ENCODE measurements around the gene NFE2L1. TPM values are rescaled to one million over a fixed set of nuclear protein-coding genes. Genes with fewer than 3 reads are reported as not detected.
"Not testable (repeated sequence)": the region's sequence is repeated elsewhere in the genome, so short reads cannot be mapped to it uniquely, and the experiment has no call there.

NFE2L1 gene
- polyA plus RNA-seq, 1 of the 3 experiments (the other 2 are of a cell fraction), result 159 TPM

- Histone ChIP-seq H3K9me3 (no peaks in the 10 kb centered on the region), H4K20me1 (ENCODE audit: insufficient read depth) (no peaks in the 10 kb centered on the region), H3K4me2 (no peak overlapping the region), H3K27ac (ENCODE audit: low read depth in 2 of 2, low read length in 1 of 2) (peak overlapping the region in 1 of 2 experiments; percentile 100; a peak in 2 of 4 replicates), H3K4me1 (ENCODE audit: control insufficient read depth in 1 of 2, insufficient read depth in 2 of 2, low read depth in 1 of 2, low read length in 1 of 2) (peaks cover 21 to 61% of the 10 kb centered on the region in 2 experiments), H3K9ac (no peak overlapping the region), H3K36me3 (replicated peaks in 1 of 2; ENCODE audit: control insufficient read depth in 1 of 2, insufficient read depth in 2 of 2, low read length in 1 of 2) (no peaks in the 10 kb centered on the region), H3K27me3 (ENCODE audit: insufficient read depth) (no peaks in the 10 kb centered on the region), H3K9me2 (no peaks in the 10 kb centered on the region), H3K4me3 (ENCODE audit: low read depth in 2 of 2, low read length in 1 of 2) (no peak overlapping the region), H2AFZ (ENCODE audit: low read depth) (peak overlapping the region; percentile 27; the same call in 1 of the 2 replicates), H3F3A (replicated peaks; ENCODE audit: insufficient read depth) (peaks cover 5% of the 10 kb centered on the region), H3K79me2 (ENCODE audit: insufficient read depth) (no peaks in the 10 kb centered on the region)
- WGBS (ENCODE audit: low lambda C conversion rate), result 54% methylated on average over 8 of the region's 8 CpGs
- ChIA-PET POLR2A (interaction anchor here (1.0 to 10.5 kb wide), 11 partner anchors 9 to 119 kb away, joined by 3 to 223 read pairs (median 7); partner anchors contain the start of genes CDK5RAP3, NFE2L1 and SP2), CTCF (interaction anchor here (0.7 to 31.3 kb wide), 9 partner anchors 9 to 594 kb away, joined by 3 to 1752 read pairs (median 9); partner anchors contain the start of genes CDK5RAP3, NFE2L1, PNPO and PRR15L)
- peak; percentile 81 for DNase-seq
- TF ChIP-seq SMC3 (IDR thresholded peaks at IDR 0.05; ENCODE audit: low read depth, low read length) (peak; percentile 19; the same call in 1 of the 2 replicates), TCF12 (IDR thresholded peaks at IDR 0.05) (no peak), TEAD4 (IDR thresholded peaks at IDR 0.05; ENCODE audit: borderline replicate concordance, insufficient read depth) (no peak), GATA2 (CRISPR knock-in tag; IDR thresholded peaks at IDR 0.05) (peak; percentile 73), FOXJ3 (CRISPR knock-in tag; IDR thresholded peaks at IDR 0.05) (peak; percentile 77), CHD2 (IDR thresholded peaks at IDR 0.05; ENCODE audit: low read length, partially characterized antibody) (peak; percentile 58), EP300 (IDR thresholded peaks at IDR 0.05; ENCODE audit: borderline replicate concordance in 1 of 2, low read depth in 1 of 2, low read length in 1 of 2) (peak in 1 of 2 experiments; percentile 69; a peak in 1 of 4 replicates), RCOR1 (IDR thresholded peaks at IDR 0.05; ENCODE audit: low read length) (peak; percentile 89; the same call in 1 of the 2 replicates), MXI1 (IDR thresholded peaks at IDR 0.05; ENCODE audit: low read depth, low read length) (peak; percentile 67)
Observed at GRCh38 chr17:48014595-48015111, 33.5 kb upstream of the NFE2L1 start.

GRCh38 chr17:48016112-48016511, 32.0 kb upstream of the NFE2L1 start:
- no peaks in the 10 kb centered on the region for H3K27me3 ChIP-seq (ENCODE audit: insufficient read depth)
- H3K9me2 ChIP-seq, result no peaks in the 10 kb centered on the region
- TF ChIP-seq SMC3 (IDR thresholded peaks at IDR 0.05; ENCODE audit: low read depth, low read length) (no peak), RFX5 (IDR thresholded peaks at IDR 0.05; ENCODE audit: low read length) (no peak), CHD2 (IDR thresholded peaks at IDR 0.05; ENCODE audit: low read length, partially characterized antibody) (no peak), MXI1 (IDR thresholded peaks at IDR 0.05; ENCODE audit: low read depth, low read length) (no peak), MAX (IDR thresholded peaks at IDR 0.05; ENCODE audit: low read depth) (no peak), ZBTB33 (IDR thresholded peaks at IDR 0.05; ENCODE audit: borderline replicate concordance, low read depth) (no peak), RXRA (IDR thresholded peaks at IDR 0.05; ENCODE audit: borderline replicate concordance, low read depth) (no peak)
- TF ChIP-seq, protein P1, sequence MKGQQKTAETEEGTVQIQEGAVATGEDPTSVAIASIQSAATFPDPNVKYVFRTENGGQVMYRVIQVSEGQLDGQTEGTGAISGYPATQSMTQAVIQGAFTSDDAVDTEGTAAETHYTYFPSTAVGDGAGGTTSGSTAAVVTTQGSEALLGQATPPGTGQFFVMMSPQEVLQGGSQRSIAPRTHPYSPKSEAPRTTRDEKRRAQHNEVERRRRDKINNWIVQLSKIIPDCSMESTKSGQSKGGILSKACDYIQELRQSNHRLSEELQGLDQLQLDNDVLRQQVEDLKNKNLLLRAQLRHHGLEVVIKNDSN (IDR thresholded peaks at IDR 0.05; ENCODE audit: borderline replicate concordance, low read depth), result no peak
- no peak overlapping the region for H3K4me2 ChIP-seq
- no peaks in the 10 kb centered on the region for H3K36me3 ChIP-seq (replicated peaks in 1 of 2; ENCODE audit: control insufficient read depth in 1 of 2, insufficient read depth in 2 of 2, low read length in 1 of 2)
- DNase-seq, result no peak
- H3K4me3 ChIP-seq (ENCODE audit: low read depth in 2 of 2, low read length in 1 of 2), result no peak overlapping the region
- H2AFZ ChIP-seq (ENCODE audit: low read depth), result 0 out of 2 replicates have a peak overlapping the region, but pooled peaks have one; percentile 30
- CTCF ChIA-PET, result interaction anchor here (0.7 to 31.3 kb wide), 7 partner anchors 11 to 172 kb away, joined by 3 to 1752 read pairs (median 34); partner anchors contain the start of genes CDK5RAP3, NFE2L1, PNPO and PRR15L
- no peak overlapping the region for H3K9ac ChIP-seq
- H3K4me1 ChIP-seq (ENCODE audit: control insufficient read depth in 1 of 2, insufficient read depth in 2 of 2, low read depth in 1 of 2, low read length in 1 of 2), result peaks cover 21 to 57% of the 10 kb centered on the region in 2 experiments
- H3K9me3 ChIP-seq, result no peaks in the 10 kb centered on the region
- H3K79me2 ChIP-seq (ENCODE audit: insufficient read depth), result no peaks in the 10 kb centered on the region
- peak overlapping the region in 1 of 2 experiments; percentile 100; a peak in 2 of 4 replicates for H3K27ac ChIP-seq (ENCODE audit: low read depth in 2 of 2, low read length in 1 of 2)
- POLR2A ChIA-PET, result interaction anchor here (3.6 to 10.5 kb wide), 3 partner anchors 14 to 35 kb away, joined by 25 to 223 read pairs (median 189); no protein-coding TSS in a partner anchor
- WGBS (ENCODE audit: low lambda C conversion rate), result 78% methylated on average over 2 of the region's 2 CpGs
- peaks cover 5% of the 10 kb centered on the region for H3F3A ChIP-seq (replicated peaks; ENCODE audit: insufficient read depth)
- no peaks in the 10 kb centered on the region for H4K20me1 ChIP-seq (ENCODE audit: insufficient read depth)

- H2AFZ ChIP-seq (ENCODE audit: low read depth), result 0 out of 2 replicates have a peak overlapping the region, but pooled peaks have one; percentile 24
- POLR2A ChIA-PET, result interaction anchor here (0.9 to 10.5 kb wide), 11 partner anchors 16 to 77 kb away, joined by 3 to 223 read pairs (median 7); partner anchors contain the start of genes CDK5RAP3, NFE2L1 and PNPO
- 92% methylated on average over 4 of the region's 4 CpGs for WGBS (ENCODE audit: low lambda C conversion rate)
Observed at GRCh38 chr17:48017817-48018158, 30.4 kb upstream of the NFE2L1 start.

More at GRCh38 chr17:48017817-48018158, 30.4 kb upstream of the NFE2L1 start:
- not testable (repeated sequence) for H3K36me3 ChIP-seq (replicated peaks in 1 of 2; ENCODE audit: control insufficient read depth in 1 of 2, insufficient read depth in 2 of 2, low read length in 1 of 2); H4K20me1 ChIP-seq (ENCODE audit: insufficient read depth); H3K4me2 ChIP-seq; H3K79me2 ChIP-seq (ENCODE audit: insufficient read depth); DNase-seq; H3F3A ChIP-seq (replicated peaks; ENCODE audit: insufficient read depth); H3K9me2 ChIP-seq; H3K27me3 ChIP-seq (ENCODE audit: insufficient read depth); H3K9ac ChIP-seq; H3K9me3 ChIP-seq; H3K4me3 ChIP-seq (ENCODE audit: low read depth in 2 of 2, low read length in 1 of 2)
- CTCF ChIA-PET, result interaction anchor here (0.5 to 31.3 kb wide), 28 partner anchors 8 to 187 kb away, joined by 3 to 1752 read pairs (median 5); partner anchors contain the start of genes CDK5RAP3, MRPL10, NFE2L1 and PNPO
- Histone ChIP-seq H3K4me1 (ENCODE audit: control insufficient read depth in 1 of 2, insufficient read depth in 2 of 2, low read depth in 1 of 2, low read length in 1 of 2) (peaks cover 16 to 43% of the 10 kb centered on the region in 2 experiments; a peak in 3 of 4 replicates), H3K27ac (ENCODE audit: low read depth in 2 of 2, low read length in 1 of 2) (peak overlapping the region in 1 of 2 experiments; percentile 77; a peak in 2 of 4 replicates)

All from SK-N-SH (cell line).